Activated T-helper 1 cell treated with anti-CD3 and anti-CD28 coated beads, Interleukin-12 subunit alpha, Interleukin-12 subunit beta, Interleukin-2, Interleukin-4 antibody, amounts not matched to agents 30 ng/mL and 10 ng/mL and 1 ng/mL, durations not matched to agents 14 hours and 24 hours and 36 hours (primary cell): Measurements from ENCODE around the gene IZUMO4. TPM values are rescaled to one million over a fixed set of nuclear protein-coding genes. Genes with fewer than 3 reads are reported as not detected.

Experiments
- DNase-seq: peaks from one replicate; pipeline ENCODE4 v3.0.0; 2021; ENCODE audit warnings: low spot score
- H3K27ac Mint-ChIP-seq: one replicate; pipeline ENCODE4 v1.8.0; 2021; ENCODE audit warnings: mild to moderate bottlenecking, mixed read lengths
- H3K27me3 Mint-ChIP-seq: one replicate; pipeline ENCODE4 v1.8.0; 2022; ENCODE audit warnings: mild to moderate bottlenecking, moderate library complexity, mixed read lengths; ENCODE audit not compliant: insufficient read depth
- H3K36me3 Mint-ChIP-seq: one replicate; pipeline ENCODE4 v1.8.0; 2021; ENCODE audit warnings: low read depth, mixed read lengths
- H3K4me1 Mint-ChIP-seq: one replicate; pipeline ENCODE4 v1.8.0; 2021; ENCODE audit warnings: low read depth, mixed read lengths
- H3K4me3 Mint-ChIP-seq: one replicate; pipeline ENCODE4 v1.8.0; 2021; ENCODE audit warnings: mild to moderate bottlenecking, moderate library complexity, mixed read lengths
- H3K9me3 Mint-ChIP-seq: one replicate; pipeline ENCODE4 v1.8.0; 2021; ENCODE audit warnings: mixed read lengths
- intact Hi-C: fragments of 100-400 bp; cut with micrococcal nuclease; formaldehyde crosslinking; loops from one replicate; pipeline ENCODE4 v1.15.1; 2024
- total RNA-seq: library from RNA; stranded (reverse); gene quantifications from 2 replicates; pipeline ENCODE4 v1.2.3, GENCODE V29; 2022

Gene IZUMO4
- total RNA-seq, 1 donor from 2014 or later: 7.1 TPM

GRCh38 chr19:2111886-2112285 lies 15.2 kb downstream of the IZUMO4 start:
- peaks cover 37% of the 10 kb centered on the region for H3K36me3 Mint-ChIP-seq

GRCh38 chr19:2112516-2113320 lies 16.0 kb downstream of the IZUMO4 start:
- no peaks in the 10 kb centered on the region for H3K9me3 Mint-ChIP-seq
- no peak for DNase-seq
- intact Hi-C loops: no loop called here
- no peak overlapping the region for H3K27ac Mint-ChIP-seq
- no peaks in the 10 kb centered on the region for H3K27me3 Mint-ChIP-seq
- peaks cover 33% of the 10 kb centered on the region for H3K36me3 Mint-ChIP-seq
- no peak overlapping the region for H3K4me3 Mint-ChIP-seq
- H3K4me1 Mint-ChIP-seq: no peaks in the 10 kb centered on the region

More at GRCh38 chr19:2111886-2112285, 15.2 kb downstream of the IZUMO4 start:
- intact Hi-C loops: no loop called here
- no peak for DNase-seq
- H3K4me3 Mint-ChIP-seq: no peak overlapping the region
- no peaks in the 10 kb centered on the region for H3K27me3 Mint-ChIP-seq
- no peak overlapping the region for H3K27ac Mint-ChIP-seq
- no peaks in the 10 kb centered on the region for H3K9me3 Mint-ChIP-seq
- H3K4me1 Mint-ChIP-seq: no peaks in the 10 kb centered on the region

GRCh38 chr19:2113439-2114211 lies 16.9 kb downstream of the IZUMO4 start:
- Mint-ChIP-seq H3K27ac (no peak overlapping the region), H3K27me3 (no peaks in the 10 kb centered on the region), H3K4me3 (no peak overlapping the region), H3K9me3 (no peaks in the 10 kb centered on the region), H3K4me1 (no peaks in the 10 kb centered on the region), H3K36me3 (peaks cover 34% of the 10 kb centered on the region)
- intact Hi-C loops: no loop called here
- DNase-seq: no peak

- H3K36me3 Mint-ChIP-seq: peaks cover 37% of the 10 kb centered on the region
- no peak for DNase-seq
- H3K27me3 Mint-ChIP-seq: no peaks in the 10 kb centered on the region
- H3K4me3 Mint-ChIP-seq: no peak overlapping the region
- intact Hi-C loops: no loop called here
- H3K4me1 Mint-ChIP-seq: no peaks in the 10 kb centered on the region
- no peaks in the 10 kb centered on the region for H3K9me3 Mint-ChIP-seq
- no peak overlapping the region for H3K27ac Mint-ChIP-seq
Measured at GRCh38 chr19:2114218-2114617, 17.5 kb downstream of the IZUMO4 start.

GRCh38 chr19:2114821-2115220 lies 18.1 kb downstream of the IZUMO4 start:
- no peaks in the 10 kb centered on the region for H3K4me1 Mint-ChIP-seq
- peaks cover 39% of the 10 kb centered on the region for H3K36me3 Mint-ChIP-seq
- no peak for DNase-seq
- H3K9me3 Mint-ChIP-seq: no peaks in the 10 kb centered on the region
- intact Hi-C loops: no loop called here
- H3K27ac Mint-ChIP-seq: no peak overlapping the region
- H3K27me3 Mint-ChIP-seq: no peaks in the 10 kb centered on the region
- no peak overlapping the region for H3K4me3 Mint-ChIP-seq

- Mint-ChIP-seq H3K4me3 (no peak overlapping the region), H3K27ac (no peak overlapping the region), H3K36me3 (peaks cover 39% of the 10 kb centered on the region), H3K4me1 (no peaks in the 10 kb centered on the region), H3K27me3 (no peaks in the 10 kb centered on the region), H3K9me3 (no peaks in the 10 kb centered on the region)
- DNase-seq: no peak
- intact Hi-C loops: no loop called here
Measured at GRCh38 chr19:2115324-2115723, 18.6 kb downstream of the IZUMO4 start.

GRCh38 chr19:2115911-2116426 lies 19.3 kb downstream of the IZUMO4 start:
- Mint-ChIP-seq H3K27ac (no peak overlapping the region), H3K4me3 (no peak overlapping the region), H3K36me3 (peaks cover 39% of the 10 kb centered on the region), H3K4me1 (no peaks in the 10 kb centered on the region), H3K27me3 (no peaks in the 10 kb centered on the region), H3K9me3 (no peaks in the 10 kb centered on the region)
- DNase-seq: no peak
- intact Hi-C loops: no loop called here

GRCh38 chr19:2116507-2116906 lies 19.8 kb downstream of the IZUMO4 start:
- H3K27me3 Mint-ChIP-seq: no peaks in the 10 kb centered on the region
- H3K4me1 Mint-ChIP-seq: no peaks in the 10 kb centered on the region
- DNase-seq: no peak
- peaks cover 44% of the 10 kb centered on the region for H3K36me3 Mint-ChIP-seq
- H3K27ac Mint-ChIP-seq: no peak overlapping the region
- no peak overlapping the region for H3K4me3 Mint-ChIP-seq
- H3K9me3 Mint-ChIP-seq: no peaks in the 10 kb centered on the region
- intact Hi-C loops: no loop called here

- no peak for DNase-seq
- H3K27me3 Mint-ChIP-seq: no peaks in the 10 kb centered on the region
- H3K4me3 Mint-ChIP-seq: no peak overlapping the region
- H3K27ac Mint-ChIP-seq: no peak overlapping the region
- H3K36me3 Mint-ChIP-seq: peaks cover 43% of the 10 kb centered on the region
- intact Hi-C loops: no loop called here
- H3K4me1 Mint-ChIP-seq: no peaks in the 10 kb centered on the region
- no peaks in the 10 kb centered on the region for H3K9me3 Mint-ChIP-seq
Measured at GRCh38 chr19:2117215-2117960, 20.7 kb downstream of the IZUMO4 start.

- no peaks in the 10 kb centered on the region for H3K27me3 Mint-ChIP-seq
- DNase-seq: no peak
- intact Hi-C loops: no loop called here
- H3K36me3 Mint-ChIP-seq: peaks cover 42% of the 10 kb centered on the region
- H3K4me1 Mint-ChIP-seq: no peaks in the 10 kb centered on the region
- H3K4me3 Mint-ChIP-seq: no peak overlapping the region
- H3K9me3 Mint-ChIP-seq: no peaks in the 10 kb centered on the region
- no peak overlapping the region for H3K27ac Mint-ChIP-seq
Measured at GRCh38 chr19:2118438-2118837, 21.7 kb downstream of the IZUMO4 start.

- intact Hi-C loops: no loop called here
- DNase-seq: no peak
- Mint-ChIP-seq H3K4me3 (no peak overlapping the region), H3K27ac (no peak overlapping the region), H3K9me3 (no peaks in the 10 kb centered on the region), H3K27me3 (no peaks in the 10 kb centered on the region), H3K4me1 (no peaks in the 10 kb centered on the region), H3K36me3 (peaks cover 30% of the 10 kb centered on the region)
Measured at GRCh38 chr19:2119921-2120785, 23.4 kb downstream of the IZUMO4 start.

GRCh38 chr19:2120821-2121220 lies 24.1 kb downstream of the IZUMO4 start:
- intact Hi-C loops: no loop called here
- Mint-ChIP-seq H3K4me1 (no peaks in the 10 kb centered on the region), H3K27ac (no peak overlapping the region), H3K36me3 (peaks cover 27% of the 10 kb centered on the region), H3K9me3 (no peaks in the 10 kb centered on the region), H3K4me3 (no peak overlapping the region), H3K27me3 (no peaks in the 10 kb centered on the region)
- DNase-seq: no peak
